Measurements from ENCODE around the gene NECTIN1.

NECTIN1 gene

DNA sequence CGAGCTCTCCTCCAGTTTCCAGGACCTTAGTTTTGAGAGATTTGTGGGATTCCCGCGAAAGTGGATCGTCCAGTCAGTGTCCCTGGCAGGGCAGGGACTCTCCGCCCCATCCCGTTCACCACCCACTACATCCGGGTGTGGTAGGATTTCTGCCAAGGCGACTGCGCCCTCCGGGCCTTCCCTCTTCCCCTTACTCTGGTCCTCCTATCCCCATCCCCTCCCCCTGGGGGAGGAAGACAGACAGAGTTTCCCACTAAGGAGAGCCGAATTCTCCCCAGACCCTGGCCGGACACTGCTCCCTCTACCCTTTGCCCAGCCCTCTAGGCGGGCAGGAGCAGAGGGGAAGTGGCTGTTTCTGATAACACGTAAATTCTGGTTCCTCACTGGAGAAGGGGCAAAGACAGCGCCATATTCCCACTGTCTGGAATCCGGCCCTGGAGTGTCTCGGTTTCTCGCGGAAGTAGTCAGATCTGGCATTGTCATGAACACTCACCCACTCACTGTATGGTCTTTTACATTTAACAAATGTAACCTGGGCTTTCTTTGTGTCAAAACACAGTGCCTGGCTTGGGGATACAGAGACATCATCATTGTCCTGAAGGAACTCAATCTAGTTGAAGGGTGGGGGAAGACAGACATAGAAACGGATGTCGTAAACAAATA, 1.1 kb upstream of the NECTIN1 start:
- Histone ChIP-seq H3K27ac (ENCODE audit: low read length) (peak overlapping the region; percentile 31), H3K36me3 (ENCODE audit: control insufficient read depth in 2 of 2, insufficient read depth in 2 of 2, low read length in 2 of 2) (no peaks in the 10 kb centered on the region), H3K27me3 (ENCODE audit: control insufficient read depth in 1 of 2, insufficient read depth in 2 of 2, low read length in 2 of 2) (peaks cover 0 to 5% of the 10 kb centered on the region in 2 donors), H3K9ac (ENCODE audit: low read length in 2 of 2) (peak overlapping the region; percentile 47 to 58), H3K4me1 (ENCODE audit: control insufficient read depth, insufficient read depth, low read length) (peaks cover 29% of the 10 kb centered on the region), H3K9me3 (ENCODE audit: control insufficient read depth in 2 of 2, low read length in 2 of 2) (no peaks in the 10 kb centered on the region), H3K4me3 (ENCODE audit: low read length in 2 of 2) (peak overlapping the region; percentile 75 to 83)

DNA sequence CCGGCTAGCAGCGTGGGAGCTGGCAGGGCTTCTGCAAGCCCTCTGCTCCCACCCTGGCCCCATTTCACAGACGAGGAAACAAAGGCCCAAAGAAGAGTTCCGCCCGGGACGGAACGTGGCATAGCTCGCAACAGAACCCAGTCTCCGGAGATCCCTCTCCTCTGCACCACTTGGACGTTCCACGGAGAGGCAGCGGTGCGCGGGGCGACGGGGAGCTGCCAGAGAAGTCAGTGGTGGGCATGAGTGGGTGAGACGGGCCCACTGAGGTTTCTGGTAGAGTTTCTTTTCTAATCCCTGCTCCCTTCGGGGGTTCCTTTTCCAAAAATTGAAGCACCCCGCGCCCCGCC, 554 bp upstream of the NECTIN1 start:
- H3K9ac ChIP-seq (ENCODE audit: low read length in 2 of 2): peak overlapping the region in 1 of 2 donors; percentile 47
- no peaks in the 10 kb centered on the region for H3K9me3 ChIP-seq (ENCODE audit: control insufficient read depth in 2 of 2, low read length in 2 of 2)
- no peaks in the 10 kb centered on the region for H3K36me3 ChIP-seq (ENCODE audit: control insufficient read depth in 2 of 2, insufficient read depth in 2 of 2, low read length in 2 of 2)
- H3K4me3 ChIP-seq (ENCODE audit: low read length in 2 of 2): peak overlapping the region; percentile 75 to 83
- H3K4me1 ChIP-seq (ENCODE audit: control insufficient read depth, insufficient read depth, low read length): peaks cover 29% of the 10 kb centered on the region
- peaks cover 0 to 3% of the 10 kb centered on the region in 2 donors for H3K27me3 ChIP-seq (ENCODE audit: control insufficient read depth in 1 of 2, insufficient read depth in 2 of 2, low read length in 2 of 2)
- peak overlapping the region; percentile 31 for H3K27ac ChIP-seq (ENCODE audit: low read length)

DNA sequence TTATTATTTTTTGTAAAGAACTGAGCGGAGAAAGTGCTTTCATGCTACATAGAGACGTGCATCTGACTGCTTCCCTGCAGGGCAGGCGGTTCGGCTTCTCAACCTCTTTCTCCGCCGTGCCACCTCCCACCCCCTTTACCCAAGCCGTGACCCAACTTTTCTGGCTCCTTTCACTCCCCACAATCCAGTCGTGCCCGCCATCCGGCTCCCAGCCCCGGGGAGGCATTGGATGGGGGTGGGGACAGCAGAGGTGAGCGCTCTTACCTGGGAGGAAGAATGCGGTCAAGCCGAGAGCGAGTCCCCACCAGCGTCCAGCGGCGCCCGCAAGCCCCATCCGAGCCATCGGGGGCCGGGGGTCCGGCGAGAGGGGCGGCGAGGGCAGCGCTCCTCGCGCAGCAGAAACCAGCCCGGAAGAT, 781 bp downstream of the NECTIN1 start:
- peak overlapping the region; percentile 80 to 83 for H3K4me3 ChIP-seq (ENCODE audit: low read length in 2 of 2)
- peaks cover 29% of the 10 kb centered on the region for H3K4me1 ChIP-seq (ENCODE audit: control insufficient read depth, insufficient read depth, low read length)
- no peaks in the 10 kb centered on the region for H3K36me3 ChIP-seq (ENCODE audit: control insufficient read depth in 2 of 2, insufficient read depth in 2 of 2, low read length in 2 of 2)
- no peaks in the 10 kb centered on the region for H3K9me3 ChIP-seq (ENCODE audit: control insufficient read depth in 2 of 2, low read length in 2 of 2)
- peak overlapping the region; percentile 48 to 49 for H3K9ac ChIP-seq (ENCODE audit: low read length in 2 of 2)
- peak overlapping the region; percentile 62 for H3K27ac ChIP-seq (ENCODE audit: low read length)
- peaks cover 0 to 2% of the 10 kb centered on the region in 2 donors for H3K27me3 ChIP-seq (ENCODE audit: control insufficient read depth in 1 of 2, insufficient read depth in 2 of 2, low read length in 2 of 2)

DNA sequence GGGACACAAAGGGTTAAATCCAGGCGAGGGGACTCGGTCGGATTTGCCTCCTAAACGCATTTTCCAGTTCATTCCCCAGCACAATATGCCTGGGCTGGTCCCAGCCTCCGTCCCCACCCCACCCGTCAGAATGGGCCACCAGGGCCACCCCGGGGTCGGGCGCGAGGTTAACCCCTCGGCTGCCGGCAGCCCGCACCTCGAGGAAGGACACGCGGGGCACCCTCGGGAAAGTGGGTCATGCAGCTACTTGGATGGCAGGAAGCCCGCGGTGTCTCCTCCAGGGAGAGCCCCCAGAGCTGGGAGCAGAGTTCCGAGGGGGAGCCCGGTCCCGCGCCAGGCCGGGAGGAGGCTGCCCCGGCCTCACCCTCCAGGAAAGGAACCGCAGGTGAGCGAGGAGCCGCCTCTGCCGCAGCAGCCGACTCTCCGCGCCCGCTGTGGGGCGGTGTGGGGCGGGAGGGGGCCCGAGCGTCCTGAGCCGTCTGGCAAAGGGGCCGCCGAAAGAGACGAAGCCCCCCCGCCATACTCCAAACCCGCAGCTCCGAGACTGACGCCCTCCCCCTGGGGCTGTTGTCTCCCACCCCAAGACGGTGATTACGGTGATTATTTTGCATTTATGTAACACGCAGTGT, 1.4 kb downstream of the NECTIN1 start:
- Histone ChIP-seq H3K4me3 (ENCODE audit: low read length in 2 of 2) (peak overlapping the region; percentile 80 to 83), H3K27me3 (ENCODE audit: control insufficient read depth in 1 of 2, insufficient read depth in 2 of 2, low read length in 2 of 2) (peaks cover 0 to 2% of the 10 kb centered on the region in 2 donors), H3K9me3 (ENCODE audit: control insufficient read depth in 2 of 2, low read length in 2 of 2) (no peaks in the 10 kb centered on the region), H3K4me1 (ENCODE audit: control insufficient read depth, insufficient read depth, low read length) (peaks cover 29% of the 10 kb centered on the region), H3K9ac (ENCODE audit: low read length in 2 of 2) (peak overlapping the region; percentile 48 to 49), H3K36me3 (ENCODE audit: control insufficient read depth in 2 of 2, insufficient read depth in 2 of 2, low read length in 2 of 2) (no peaks in the 10 kb centered on the region), H3K27ac (ENCODE audit: low read length) (no peak overlapping the region)

DNA sequence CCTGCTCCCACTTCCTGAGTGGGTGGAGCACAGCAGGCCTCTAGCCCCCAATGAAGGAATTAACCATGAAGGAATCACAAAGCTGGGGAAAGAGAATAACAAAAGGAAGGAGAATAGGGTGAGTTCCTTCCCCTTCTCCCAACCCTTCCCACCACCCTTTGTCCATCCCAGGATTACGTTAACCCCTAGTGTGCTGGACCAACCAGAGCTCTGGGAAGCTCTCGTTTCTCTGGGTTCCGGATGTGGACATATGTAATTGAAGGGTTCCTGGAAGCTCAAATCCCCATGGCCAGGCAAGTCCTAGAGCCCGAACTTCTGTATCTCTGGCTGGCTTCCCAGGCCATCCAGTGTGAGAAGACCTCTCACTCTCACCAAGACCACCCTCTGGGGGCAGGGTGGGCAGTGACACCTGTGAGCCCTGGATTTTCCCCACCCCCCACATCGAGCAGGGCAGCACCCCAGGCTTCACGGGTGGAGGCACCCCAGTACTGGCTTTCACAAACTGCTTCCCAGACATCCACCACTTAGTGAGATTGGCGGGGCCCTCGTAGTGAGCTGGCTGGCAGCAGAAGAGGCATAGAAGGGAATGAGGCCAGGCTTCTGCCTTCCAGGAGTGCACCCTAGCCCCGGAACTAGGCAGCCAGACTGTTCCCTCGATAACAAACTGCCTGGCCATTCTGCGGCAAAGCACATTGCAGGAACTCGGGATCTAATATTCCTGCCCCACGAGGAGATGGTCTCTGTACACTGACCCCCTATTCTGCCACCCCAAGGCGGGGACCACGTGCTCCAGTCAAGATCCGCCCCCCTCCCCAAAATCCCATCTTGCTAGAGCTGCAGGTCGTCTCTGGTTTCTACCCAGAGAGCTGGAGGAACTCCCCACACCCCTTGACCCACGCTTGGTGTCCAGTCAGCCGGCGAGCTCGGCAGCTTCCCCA, 2.1 kb downstream of the NECTIN1 start:
- Histone ChIP-seq H3K4me3 (ENCODE audit: low read length in 2 of 2) (peak overlapping the region; percentile 80 to 83), H3K36me3 (ENCODE audit: control insufficient read depth in 2 of 2, insufficient read depth in 2 of 2, low read length in 2 of 2) (no peaks in the 10 kb centered on the region), H3K27me3 (ENCODE audit: control insufficient read depth in 1 of 2, insufficient read depth in 2 of 2, low read length in 2 of 2) (peaks cover 0 to 2% of the 10 kb centered on the region in 2 donors), H3K9ac (ENCODE audit: low read length in 2 of 2) (peak overlapping the region in 1 of 2 donors; percentile 44), H3K4me1 (ENCODE audit: control insufficient read depth, insufficient read depth, low read length) (peaks cover 29% of the 10 kb centered on the region), H3K27ac (ENCODE audit: low read length) (no peak overlapping the region), H3K9me3 (ENCODE audit: control insufficient read depth in 2 of 2, low read length in 2 of 2) (no peaks in the 10 kb centered on the region)

DNA sequence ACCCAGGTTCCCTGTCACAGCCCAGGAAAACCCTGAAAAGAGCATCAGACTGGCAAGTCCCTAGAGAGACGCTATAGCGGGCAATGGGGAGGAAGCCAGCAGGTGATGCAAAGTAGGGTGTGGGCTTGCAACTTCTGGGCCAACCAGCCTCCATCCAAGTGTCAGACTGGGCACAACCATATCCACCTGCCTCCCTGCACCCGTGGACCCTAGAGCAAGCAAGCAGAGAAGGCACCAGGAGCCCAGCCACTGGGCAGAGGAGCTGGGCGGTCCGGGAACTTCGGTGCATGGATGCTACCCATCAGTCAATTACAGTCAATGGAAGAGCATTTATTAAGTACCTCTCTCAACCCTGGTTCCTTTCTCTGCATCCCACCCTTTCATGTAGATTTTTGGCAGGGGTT, 2.8 kb downstream of the NECTIN1 start:
- Histone ChIP-seq H3K4me3 (ENCODE audit: low read length in 2 of 2) (no peak overlapping the region), H3K4me1 (ENCODE audit: control insufficient read depth, insufficient read depth, low read length) (peaks cover 31% of the 10 kb centered on the region), H3K27ac (ENCODE audit: low read length) (no peak overlapping the region), H3K36me3 (ENCODE audit: control insufficient read depth in 2 of 2, insufficient read depth in 2 of 2, low read length in 2 of 2) (no peaks in the 10 kb centered on the region), H3K9me3 (ENCODE audit: control insufficient read depth in 2 of 2, low read length in 2 of 2) (no peaks in the 10 kb centered on the region), H3K9ac (ENCODE audit: low read length in 2 of 2) (no peak overlapping the region), H3K27me3 (ENCODE audit: control insufficient read depth in 1 of 2, insufficient read depth in 2 of 2, low read length in 2 of 2) (peaks cover 0 to 2% of the 10 kb centered on the region in 2 donors)

DNA sequence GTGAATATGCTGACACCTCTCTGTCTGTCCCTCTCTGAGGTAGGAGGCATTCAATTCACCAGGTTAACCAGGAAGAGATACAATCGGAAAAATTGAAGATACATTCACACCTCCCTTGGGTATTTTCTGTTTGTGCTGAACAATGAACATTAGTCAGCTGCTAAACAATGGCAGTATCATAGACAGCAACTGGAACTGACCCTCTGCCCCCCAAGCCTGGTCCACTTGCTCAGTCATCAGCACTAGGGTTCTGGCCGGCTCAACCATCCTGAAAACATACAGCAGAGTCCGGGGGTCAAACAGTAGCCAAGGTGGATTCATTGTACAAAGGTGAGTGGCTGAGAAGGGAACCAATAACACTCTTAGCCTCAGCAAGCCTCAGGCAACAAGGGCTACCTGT, 4.0 kb downstream of the NECTIN1 start:
- Histone ChIP-seq H3K27ac (ENCODE audit: low read length) (no peak overlapping the region), H3K9ac (ENCODE audit: low read length in 2 of 2) (no peak overlapping the region), H3K4me3 (ENCODE audit: low read length in 2 of 2) (no peak overlapping the region), H3K27me3 (ENCODE audit: control insufficient read depth in 1 of 2, insufficient read depth in 2 of 2, low read length in 2 of 2) (peaks cover 0 to 2% of the 10 kb centered on the region in 2 donors), H3K9me3 (ENCODE audit: control insufficient read depth in 2 of 2, low read length in 2 of 2) (no peaks in the 10 kb centered on the region), H3K36me3 (ENCODE audit: control insufficient read depth in 2 of 2, insufficient read depth in 2 of 2, low read length in 2 of 2) (no peaks in the 10 kb centered on the region), H3K4me1 (ENCODE audit: control insufficient read depth, insufficient read depth, low read length) (peaks cover 27% of the 10 kb centered on the region)

DNA sequence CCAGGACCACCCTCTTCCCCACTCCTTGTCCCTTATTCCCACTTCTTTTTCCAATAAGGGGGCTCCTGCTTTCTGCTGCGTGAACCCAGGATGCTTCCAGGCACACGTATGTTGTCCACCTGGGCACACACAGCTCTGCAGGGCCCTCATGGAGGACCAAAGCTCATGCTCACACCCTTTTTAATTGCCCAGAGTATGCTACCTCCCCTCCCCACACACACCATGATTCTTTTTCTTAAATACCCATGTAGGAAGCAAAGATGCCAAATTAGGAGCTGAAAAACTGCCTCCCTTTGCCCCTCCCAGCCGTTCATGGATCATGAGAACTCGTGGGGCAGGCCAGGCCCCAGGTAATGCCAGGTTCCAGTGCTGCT, 5.1 kb downstream of the NECTIN1 start:
- Histone ChIP-seq H3K27me3 (ENCODE audit: control insufficient read depth in 1 of 2, insufficient read depth in 2 of 2, low read length in 2 of 2) (peaks cover 0 to 2% of the 10 kb centered on the region in 2 donors), H3K4me3 (ENCODE audit: low read length in 2 of 2) (no peak overlapping the region), H3K36me3 (ENCODE audit: control insufficient read depth in 2 of 2, insufficient read depth in 2 of 2, low read length in 2 of 2) (no peaks in the 10 kb centered on the region), H3K9me3 (ENCODE audit: control insufficient read depth in 2 of 2, low read length in 2 of 2) (no peaks in the 10 kb centered on the region), H3K9ac (ENCODE audit: low read length in 2 of 2) (no peak overlapping the region), H3K4me1 (ENCODE audit: control insufficient read depth, insufficient read depth, low read length) (peaks cover 23% of the 10 kb centered on the region), H3K27ac (ENCODE audit: low read length) (no peak overlapping the region)

DNA sequence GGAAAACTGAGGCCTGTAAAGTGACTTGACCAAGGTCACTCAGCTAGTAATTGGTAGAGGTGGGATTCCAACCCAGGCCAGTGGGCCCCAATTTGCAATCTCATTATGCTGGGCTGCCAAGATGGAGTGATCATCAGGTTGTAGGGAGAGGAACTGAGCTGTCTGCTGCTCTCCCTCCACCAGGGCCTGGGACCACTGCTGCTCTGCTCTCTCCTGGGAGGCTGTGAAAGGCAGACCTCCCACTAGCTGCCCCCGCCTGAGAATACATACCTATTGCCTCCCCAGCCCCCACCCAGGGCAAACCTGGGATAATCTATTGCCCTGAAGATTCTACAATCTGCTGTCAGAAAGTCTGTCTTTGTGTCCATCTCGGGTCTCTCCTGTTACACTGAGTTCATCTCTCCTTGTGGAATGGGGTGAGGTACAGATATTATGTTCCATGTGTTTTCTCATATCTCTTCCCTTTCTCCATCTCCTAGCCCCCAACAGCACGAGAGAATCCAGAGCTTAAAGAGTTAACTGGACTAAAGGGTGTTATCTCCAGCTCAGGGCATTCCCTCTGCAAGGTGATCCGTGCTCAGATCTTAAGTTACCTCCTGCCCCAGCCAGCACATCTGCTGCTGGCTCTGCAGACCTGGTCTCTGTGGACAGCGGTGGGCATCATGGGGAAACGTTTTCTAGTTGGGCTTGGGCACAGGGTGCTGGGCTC, 5.6 kb downstream of the NECTIN1 start:
- Histone ChIP-seq H3K9me3 (ENCODE audit: control insufficient read depth in 2 of 2, low read length in 2 of 2) (no peaks in the 10 kb centered on the region), H3K36me3 (ENCODE audit: control insufficient read depth in 2 of 2, insufficient read depth in 2 of 2, low read length in 2 of 2) (no peaks in the 10 kb centered on the region), H3K9ac (ENCODE audit: low read length in 2 of 2) (no peak overlapping the region), H3K27me3 (ENCODE audit: control insufficient read depth in 1 of 2, insufficient read depth in 2 of 2, low read length in 2 of 2) (peaks cover 0 to 2% of the 10 kb centered on the region in 2 donors), H3K4me1 (ENCODE audit: control insufficient read depth, insufficient read depth, low read length) (peaks cover 23% of the 10 kb centered on the region), H3K4me3 (ENCODE audit: low read length in 2 of 2) (no peak overlapping the region), H3K27ac (ENCODE audit: low read length) (no peak overlapping the region)

DNA sequence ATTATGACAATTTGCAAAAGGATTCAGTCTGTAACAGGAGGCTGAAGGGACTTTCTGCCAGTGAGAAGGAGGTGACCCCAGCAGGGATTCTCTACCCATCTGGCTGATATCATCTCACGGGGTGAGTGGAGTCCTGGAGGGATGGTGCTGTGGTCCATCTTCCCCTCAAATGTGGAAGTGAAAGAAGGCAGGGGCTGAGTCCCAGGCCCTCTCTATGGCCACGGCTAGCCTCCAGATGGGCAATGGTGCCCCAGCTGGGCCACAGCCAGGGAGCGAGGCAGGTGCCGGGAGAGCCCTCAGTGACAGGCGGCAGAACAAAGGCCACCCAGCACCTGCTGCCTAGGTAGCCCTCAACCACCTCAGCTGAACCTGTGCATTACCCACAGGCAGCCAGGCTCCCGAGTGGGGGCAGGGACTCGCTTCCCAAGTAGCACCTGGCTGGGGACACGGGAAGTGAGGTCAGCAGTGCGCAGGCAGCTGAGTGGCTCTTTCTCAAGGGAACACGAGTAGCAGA, 6.7 kb downstream of the NECTIN1 start:
- Histone ChIP-seq H3K4me3 (ENCODE audit: low read length in 2 of 2) (no peak overlapping the region), H3K9ac (ENCODE audit: low read length in 2 of 2) (no peak overlapping the region)

More for the DNA sequence above, 6.7 kb downstream of the NECTIN1 start:
- H3K27ac ChIP-seq (ENCODE audit: low read length): no peak overlapping the region
- no peaks in the 10 kb centered on the region for H3K9me3 ChIP-seq (ENCODE audit: control insufficient read depth in 2 of 2, low read length in 2 of 2)
- peaks cover 16% of the 10 kb centered on the region for H3K4me1 ChIP-seq (ENCODE audit: control insufficient read depth, insufficient read depth, low read length)
- peaks cover 0 to 2% of the 10 kb centered on the region in 2 donors for H3K27me3 ChIP-seq (ENCODE audit: control insufficient read depth in 1 of 2, insufficient read depth in 2 of 2, low read length in 2 of 2)
- H3K36me3 ChIP-seq (ENCODE audit: control insufficient read depth in 2 of 2, insufficient read depth in 2 of 2, low read length in 2 of 2): no peaks in the 10 kb centered on the region

All from stomach smooth muscle (tissue), 2 donors.